Measurements from ENCODE around the gene PTPRN2.

The PTPRN2 gene

GRCh38 chr7:158559356-158559755 is 28.3 kb downstream of the PTPRN2 start:
- no peak for DNase-seq
- no peaks in the 10 kb centered on the region for H3K36me3 Mint-ChIP-seq (ENCODE audit: low read depth)
- H3K4me1 Mint-ChIP-seq (ENCODE audit: low read depth): peaks cover 2% of the 10 kb centered on the region
- H3K4me3 Mint-ChIP-seq: no peak overlapping the region
- no peak overlapping the region for H3K27ac Mint-ChIP-seq
- H3K27me3 Mint-ChIP-seq: peaks cover 37% of the 10 kb centered on the region
- H3K9me3 Mint-ChIP-seq: no peaks in the 10 kb centered on the region

DNA sequence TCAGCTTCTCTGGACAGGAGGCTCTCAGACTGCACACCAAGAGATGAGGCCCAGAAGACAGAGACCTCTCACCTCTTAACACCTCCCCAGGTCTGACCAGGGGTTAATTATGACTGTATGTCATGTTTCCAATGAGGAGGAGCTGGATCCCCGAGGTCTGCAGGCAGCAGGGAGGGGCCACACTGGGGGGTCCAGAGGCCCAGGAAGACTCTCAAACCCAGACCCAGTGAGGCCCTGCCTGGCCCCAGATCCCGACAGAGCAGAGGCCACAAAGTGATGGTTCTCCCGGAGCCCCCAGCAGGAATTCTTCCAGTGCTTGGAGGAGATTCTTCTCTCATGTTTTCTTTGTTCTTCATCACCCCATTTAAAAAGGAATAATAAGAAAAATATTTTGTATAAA is 28.8 kb downstream of the PTPRN2 start:
- H3K4me1 Mint-ChIP-seq (ENCODE audit: low read depth): no peaks in the 10 kb centered on the region
- no peaks in the 10 kb centered on the region for H3K36me3 Mint-ChIP-seq (ENCODE audit: low read depth)
- H3K4me3 Mint-ChIP-seq: no peak overlapping the region
- H3K9me3 Mint-ChIP-seq: no peaks in the 10 kb centered on the region
- no peak overlapping the region for H3K27ac Mint-ChIP-seq
- no peak for DNase-seq
- H3K27me3 Mint-ChIP-seq: peaks cover 37% of the 10 kb centered on the region

- DNase-seq: no peak
- Mint-ChIP-seq H3K4me3 (no peak overlapping the region), H3K9me3 (no peaks in the 10 kb centered on the region), H3K36me3 (ENCODE audit: low read depth) (no peaks in the 10 kb centered on the region), H3K27ac (no peak overlapping the region), H3K27me3 (peaks cover 28% of the 10 kb centered on the region), H3K4me1 (ENCODE audit: low read depth) (no peaks in the 10 kb centered on the region)
These were observed 30.2 kb downstream of the PTPRN2 start for GRCh38 chr7:158557441-158557755.

DNA sequence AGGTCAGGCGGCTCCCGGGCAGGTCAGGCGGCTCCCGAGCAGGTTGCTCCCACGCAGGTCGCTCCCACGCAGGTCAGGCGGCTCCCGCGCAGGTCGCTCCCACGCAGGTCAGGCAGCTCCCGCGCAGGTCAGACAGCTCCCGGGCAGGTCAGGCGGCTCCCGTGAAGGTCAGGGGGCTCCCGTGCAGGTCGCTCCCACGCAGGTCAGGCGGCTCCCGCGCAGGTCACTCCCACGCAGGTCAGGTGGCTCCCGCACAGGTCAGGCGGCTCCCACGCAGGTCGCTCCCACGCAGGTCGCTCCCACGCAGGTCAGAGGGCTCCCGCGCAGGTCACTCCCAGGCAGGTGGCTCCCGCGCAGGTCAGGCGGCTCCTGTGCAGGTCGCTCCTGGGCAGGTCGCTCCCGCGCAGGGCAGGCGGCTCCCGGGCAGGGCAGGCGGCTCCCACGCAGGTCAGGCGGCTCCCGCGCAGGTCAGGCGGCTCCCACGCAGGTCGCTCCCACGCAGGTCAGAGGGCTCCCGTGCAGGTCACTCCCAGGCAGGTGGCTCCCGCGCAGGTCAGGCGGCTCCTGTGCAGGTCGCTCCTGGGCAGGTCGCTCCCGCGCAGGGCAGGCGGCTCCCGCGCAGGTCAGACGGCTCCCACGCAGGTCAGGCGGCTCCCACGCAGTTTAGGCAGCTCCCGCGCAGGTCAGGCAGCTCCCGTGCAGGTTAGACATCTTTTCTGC is 30.7 kb downstream of the PTPRN2 start:
- no peaks in the 10 kb centered on the region for H3K9me3 Mint-ChIP-seq
- no peak overlapping the region for H3K27ac Mint-ChIP-seq
- no peak overlapping the region for H3K4me3 Mint-ChIP-seq
- no peaks in the 10 kb centered on the region for H3K4me1 Mint-ChIP-seq (ENCODE audit: low read depth)
- no peaks in the 10 kb centered on the region for H3K36me3 Mint-ChIP-seq (ENCODE audit: low read depth)
- peaks cover 23% of the 10 kb centered on the region for H3K27me3 Mint-ChIP-seq
- DNase-seq: no peak

- no peak for DNase-seq
- Mint-ChIP-seq H3K36me3 (ENCODE audit: low read depth) (no peaks in the 10 kb centered on the region), H3K27ac (no peak overlapping the region), H3K4me3 (no peak overlapping the region), H3K4me1 (ENCODE audit: low read depth) (no peaks in the 10 kb centered on the region), H3K27me3 (peaks cover 11% of the 10 kb centered on the region), H3K9me3 (no peaks in the 10 kb centered on the region)
These were observed 32.5 kb downstream of the PTPRN2 start for GRCh38 chr7:158555034-158555520.

GRCh38 chr7:158550886-158551452 is 36.7 kb downstream of the PTPRN2 start:
- no peaks in the 10 kb centered on the region for H3K9me3 Mint-ChIP-seq
- H3K4me1 Mint-ChIP-seq (ENCODE audit: low read depth): no peaks in the 10 kb centered on the region
- no peak overlapping the region for H3K27ac Mint-ChIP-seq
- no peaks in the 10 kb centered on the region for H3K36me3 Mint-ChIP-seq (ENCODE audit: low read depth)
- H3K27me3 Mint-ChIP-seq: peaks cover 9% of the 10 kb centered on the region
- H3K4me3 Mint-ChIP-seq: no peak overlapping the region
- no peak for DNase-seq

- Mint-ChIP-seq H3K36me3 (ENCODE audit: low read depth) (no peaks in the 10 kb centered on the region), H3K9me3 (no peaks in the 10 kb centered on the region), H3K4me3 (no peak overlapping the region), H3K27ac (no peak overlapping the region), H3K27me3 (peaks cover 6% of the 10 kb centered on the region), H3K4me1 (ENCODE audit: low read depth) (no peaks in the 10 kb centered on the region)
- DNase-seq: no peak
These were observed 37.3 kb downstream of the PTPRN2 start for GRCh38 chr7:158550394-158550700.

- Mint-ChIP-seq H3K27ac (no peak overlapping the region), H3K4me1 (ENCODE audit: low read depth) (no peaks in the 10 kb centered on the region), H3K36me3 (ENCODE audit: low read depth) (no peaks in the 10 kb centered on the region), H3K9me3 (no peaks in the 10 kb centered on the region), H3K4me3 (no peak overlapping the region), H3K27me3 (peaks cover 2% of the 10 kb centered on the region)
- DNase-seq: no peak
These were observed 37.8 kb downstream of the PTPRN2 start for GRCh38 chr7:158549616-158550393.

GRCh38 chr7:158549176-158549615 is 38.4 kb downstream of the PTPRN2 start:
- no peaks in the 10 kb centered on the region for H3K36me3 Mint-ChIP-seq (ENCODE audit: low read depth)
- no peaks in the 10 kb centered on the region for H3K4me1 Mint-ChIP-seq (ENCODE audit: low read depth)
- no peak overlapping the region for H3K4me3 Mint-ChIP-seq
- H3K27ac Mint-ChIP-seq: no peak overlapping the region
- H3K27me3 Mint-ChIP-seq: no peaks in the 10 kb centered on the region
- no peaks in the 10 kb centered on the region for H3K9me3 Mint-ChIP-seq
- no peak for DNase-seq

DNA sequence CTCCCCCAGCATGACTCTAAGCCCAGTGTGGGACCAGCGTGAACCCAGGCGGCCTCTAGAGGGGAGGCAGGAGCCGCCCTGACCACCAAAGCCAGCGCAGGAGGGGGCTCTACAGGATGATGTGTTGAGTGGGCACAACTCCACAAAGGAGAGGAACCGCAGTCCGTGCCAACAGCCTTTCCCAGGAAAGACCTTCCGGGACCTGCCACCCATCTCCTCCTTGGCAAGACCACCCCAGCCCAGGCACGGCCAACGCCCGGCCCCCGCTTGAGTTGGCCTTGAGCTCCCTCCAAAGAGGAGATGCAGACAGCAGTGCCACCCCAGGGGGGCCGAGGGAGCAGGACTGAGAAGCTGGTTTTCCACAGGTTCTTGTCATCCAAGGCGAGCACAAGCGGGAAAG is 38.9 kb downstream of the PTPRN2 start:
- Mint-ChIP-seq H3K9me3 (no peaks in the 10 kb centered on the region), H3K27me3 (no peaks in the 10 kb centered on the region), H3K36me3 (ENCODE audit: low read depth) (no peaks in the 10 kb centered on the region), H3K4me1 (ENCODE audit: low read depth) (no peaks in the 10 kb centered on the region), H3K4me3 (no peak overlapping the region), H3K27ac (no peak overlapping the region)
- no peak for DNase-seq

- no peak for DNase-seq
- H3K4me1 Mint-ChIP-seq (ENCODE audit: low read depth): no peaks in the 10 kb centered on the region
- no peak overlapping the region for H3K4me3 Mint-ChIP-seq
- H3K9me3 Mint-ChIP-seq: no peaks in the 10 kb centered on the region
- H3K36me3 Mint-ChIP-seq (ENCODE audit: low read depth): no peaks in the 10 kb centered on the region
- no peak overlapping the region for H3K27ac Mint-ChIP-seq
- H3K27me3 Mint-ChIP-seq: no peaks in the 10 kb centered on the region
These were observed 39.8 kb downstream of the PTPRN2 start for GRCh38 chr7:158547817-158548216.

- DNase-seq: no peak
- peaks cover under 1% of the 10 kb centered on the region for H3K4me1 Mint-ChIP-seq (ENCODE audit: low read depth)
- no peaks in the 10 kb centered on the region for H3K27me3 Mint-ChIP-seq
- no peaks in the 10 kb centered on the region for H3K36me3 Mint-ChIP-seq (ENCODE audit: low read depth)
- no peak overlapping the region for H3K27ac Mint-ChIP-seq
- no peaks in the 10 kb centered on the region for H3K9me3 Mint-ChIP-seq
- no peak overlapping the region for H3K4me3 Mint-ChIP-seq
These were observed 41.0 kb downstream of the PTPRN2 start for GRCh38 chr7:158546626-158547025.

GRCh38 chr7:158546214-158546613 is 41.4 kb downstream of the PTPRN2 start:
- H3K4me3 Mint-ChIP-seq: no peak overlapping the region

GRCh38 chr7:158544708-158545107 is 42.9 kb downstream of the PTPRN2 start:
- Mint-ChIP-seq H3K27me3 (no peaks in the 10 kb centered on the region), H3K4me3 (no peak overlapping the region), H3K4me1 (ENCODE audit: low read depth) (peaks cover 6% of the 10 kb centered on the region), H3K27ac (no peak overlapping the region), H3K9me3 (no peaks in the 10 kb centered on the region), H3K36me3 (ENCODE audit: low read depth) (no peaks in the 10 kb centered on the region)
- DNase-seq: no peak

More at GRCh38 chr7:158546214-158546613, 41.4 kb downstream of the PTPRN2 start:
- Mint-ChIP-seq H3K27me3 (no peaks in the 10 kb centered on the region), H3K4me1 (ENCODE audit: low read depth) (peaks cover 4% of the 10 kb centered on the region), H3K27ac (no peak overlapping the region), H3K9me3 (no peaks in the 10 kb centered on the region), H3K36me3 (ENCODE audit: low read depth) (no peaks in the 10 kb centered on the region)
- DNase-seq: no peak

GRCh38 chr7:158543840-158544239 is 43.8 kb downstream of the PTPRN2 start:
- H3K27ac Mint-ChIP-seq: no peak overlapping the region
- no peaks in the 10 kb centered on the region for H3K27me3 Mint-ChIP-seq
- H3K9me3 Mint-ChIP-seq: no peaks in the 10 kb centered on the region
- H3K4me3 Mint-ChIP-seq: no peak overlapping the region
- no peaks in the 10 kb centered on the region for H3K36me3 Mint-ChIP-seq (ENCODE audit: low read depth)
- peaks cover 6% of the 10 kb centered on the region for H3K4me1 Mint-ChIP-seq (ENCODE audit: low read depth)
- DNase-seq: no peak

Measured in activated T-cell treated with anti-CD3 and anti-CD28 coated beads, Interleukin-2, amount 50 U/mL, for 24 hours (primary cell).